ENCODE results near the gene FFAR4.

FFAR4 gene

DNA sequence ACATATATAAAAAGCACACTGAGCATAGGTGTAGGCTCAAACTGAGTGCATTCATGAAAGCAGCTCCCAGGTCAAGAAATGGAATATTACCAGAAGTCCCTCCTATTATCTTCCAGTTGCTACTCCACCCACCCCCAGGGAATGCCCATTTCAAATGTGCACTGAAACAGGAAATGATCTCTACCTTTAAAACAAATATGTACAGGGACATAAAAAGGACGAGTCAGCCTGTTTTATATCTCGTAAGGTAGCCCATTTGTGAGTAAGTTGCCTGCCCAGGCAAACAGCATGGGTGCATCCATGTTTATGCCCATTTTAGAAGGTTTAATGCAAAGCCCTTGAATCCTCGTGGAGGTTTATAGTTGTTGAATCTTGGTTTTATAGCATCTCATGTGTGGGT is 10.4 kb downstream of the FFAR4 start:
- Mint-ChIP-seq H3K4me1 (no peaks in the 10 kb centered on the region), H3K27ac (ENCODE audit: low read depth) (no peak overlapping the region), H3K4me3 (no peak overlapping the region), H3K27me3 (peaks cover 43% of the 10 kb centered on the region), H3K36me3 (ENCODE audit: insufficient read depth) (no peaks in the 10 kb centered on the region), H3K9me3 (peaks cover 14% of the 10 kb centered on the region)
- no peak for DNase-seq (ENCODE audit: low spot score in 2 of 2)
- no peak for ATAC-seq (replicated peaks; ENCODE audit: extremely low read depth, poor library complexity, severe bottlenecking)

- Mint-ChIP-seq H3K4me1 (no peaks in the 10 kb centered on the region), H3K27me3 (peaks cover 36% of the 10 kb centered on the region), H3K36me3 (ENCODE audit: insufficient read depth) (no peaks in the 10 kb centered on the region), H3K9me3 (peaks cover 14% of the 10 kb centered on the region), H3K4me3 (no peak overlapping the region), H3K27ac (ENCODE audit: low read depth) (no peak overlapping the region)
- no peak for DNase-seq (ENCODE audit: low spot score in 2 of 2)
- no peak for ATAC-seq (replicated peaks; ENCODE audit: extremely low read depth, poor library complexity, severe bottlenecking)
Measured at GRCh38 chr10:93577565-93577964, 11.1 kb downstream of the FFAR4 start.

DNA sequence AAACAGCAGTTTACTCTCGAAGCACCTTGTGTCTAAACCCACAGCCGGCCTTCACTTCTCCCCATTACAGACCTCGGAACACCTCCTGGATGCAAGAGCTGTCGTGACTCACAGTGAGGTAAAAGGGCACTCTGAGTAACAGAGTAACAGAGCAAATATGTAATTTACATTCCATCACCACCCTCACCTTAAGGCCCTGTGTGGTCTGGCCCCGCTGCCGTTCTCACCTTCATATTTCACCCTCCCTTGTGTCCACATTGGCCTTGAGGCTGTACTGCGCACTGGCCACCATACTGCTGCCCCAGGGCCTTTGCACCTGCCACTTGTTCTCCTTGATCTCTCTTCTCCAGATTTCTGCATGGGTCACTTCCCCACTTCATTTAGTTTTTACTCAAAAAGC is 12.6 kb downstream of the FFAR4 start:
- H3K36me3 Mint-ChIP-seq (ENCODE audit: insufficient read depth), result no peaks in the 10 kb centered on the region
- no peak overlapping the region for H3K27ac Mint-ChIP-seq (ENCODE audit: low read depth)
- no peak for DNase-seq (ENCODE audit: low spot score in 2 of 2)
- ATAC-seq (replicated peaks; ENCODE audit: extremely low read depth, poor library complexity, severe bottlenecking), result no peak
- no peaks in the 10 kb centered on the region for H3K4me1 Mint-ChIP-seq
- peaks cover 14% of the 10 kb centered on the region for H3K9me3 Mint-ChIP-seq
- H3K4me3 Mint-ChIP-seq, result no peak overlapping the region
- peaks cover 21% of the 10 kb centered on the region for H3K27me3 Mint-ChIP-seq

GRCh38 chr10:93579985-93580711 is 13.7 kb downstream of the FFAR4 start:
- H3K27me3 Mint-ChIP-seq, result peaks cover 21% of the 10 kb centered on the region
- H3K9me3 Mint-ChIP-seq, result peaks cover 14% of the 10 kb centered on the region
- H3K36me3 Mint-ChIP-seq (ENCODE audit: insufficient read depth), result no peaks in the 10 kb centered on the region
- ATAC-seq (replicated peaks; ENCODE audit: extremely low read depth, poor library complexity, severe bottlenecking), result no peak
- no peak overlapping the region for H3K4me3 Mint-ChIP-seq
- no peak overlapping the region for H3K27ac Mint-ChIP-seq (ENCODE audit: low read depth)
- no peaks in the 10 kb centered on the region for H3K4me1 Mint-ChIP-seq
- no peak for DNase-seq (ENCODE audit: low spot score in 2 of 2)

GRCh38 chr10:93580828-93581227 is 14.4 kb downstream of the FFAR4 start:
- peaks cover 21% of the 10 kb centered on the region for H3K27me3 Mint-ChIP-seq
- H3K36me3 Mint-ChIP-seq (ENCODE audit: insufficient read depth), result no peaks in the 10 kb centered on the region
- no peak overlapping the region for H3K4me3 Mint-ChIP-seq
- no peaks in the 10 kb centered on the region for H3K4me1 Mint-ChIP-seq
- DNase-seq (ENCODE audit: low spot score in 2 of 2) (no peak), ATAC-seq (replicated peaks; ENCODE audit: extremely low read depth, poor library complexity, severe bottlenecking) (no peak)
- H3K27ac Mint-ChIP-seq (ENCODE audit: low read depth), result no peak overlapping the region
- peaks cover 14% of the 10 kb centered on the region for H3K9me3 Mint-ChIP-seq

DNA sequence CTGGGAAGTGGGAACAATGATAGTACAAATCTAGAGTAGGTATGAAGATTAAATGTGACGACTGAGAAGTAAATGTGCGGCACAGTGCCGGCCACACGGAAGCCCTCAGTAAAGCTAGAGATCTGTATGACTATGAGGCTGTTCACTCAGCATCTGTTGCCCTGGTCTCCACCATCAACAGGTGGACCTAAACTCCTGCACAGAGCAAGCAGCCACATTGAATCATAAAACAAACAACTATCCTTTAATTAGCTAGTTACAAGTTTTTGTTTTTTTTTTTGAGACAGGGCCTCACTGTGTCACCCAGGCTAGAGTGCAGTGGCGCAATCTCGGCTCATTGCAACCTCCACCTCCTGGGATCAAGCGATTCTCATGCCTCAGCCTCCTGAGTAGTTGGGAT is 18.0 kb downstream of the FFAR4 start:
- no peak for ATAC-seq (replicated peaks; ENCODE audit: extremely low read depth, poor library complexity, severe bottlenecking)
- H3K9me3 Mint-ChIP-seq, result peaks cover 10% of the 10 kb centered on the region
- peaks cover 26% of the 10 kb centered on the region for H3K27me3 Mint-ChIP-seq
- no peaks in the 10 kb centered on the region for H3K4me1 Mint-ChIP-seq
- no peak for DNase-seq (ENCODE audit: low spot score in 2 of 2)
- no peaks in the 10 kb centered on the region for H3K36me3 Mint-ChIP-seq (ENCODE audit: insufficient read depth)
- no peak overlapping the region for H3K27ac Mint-ChIP-seq (ENCODE audit: low read depth)
- H3K4me3 Mint-ChIP-seq, result no peak overlapping the region

DNA sequence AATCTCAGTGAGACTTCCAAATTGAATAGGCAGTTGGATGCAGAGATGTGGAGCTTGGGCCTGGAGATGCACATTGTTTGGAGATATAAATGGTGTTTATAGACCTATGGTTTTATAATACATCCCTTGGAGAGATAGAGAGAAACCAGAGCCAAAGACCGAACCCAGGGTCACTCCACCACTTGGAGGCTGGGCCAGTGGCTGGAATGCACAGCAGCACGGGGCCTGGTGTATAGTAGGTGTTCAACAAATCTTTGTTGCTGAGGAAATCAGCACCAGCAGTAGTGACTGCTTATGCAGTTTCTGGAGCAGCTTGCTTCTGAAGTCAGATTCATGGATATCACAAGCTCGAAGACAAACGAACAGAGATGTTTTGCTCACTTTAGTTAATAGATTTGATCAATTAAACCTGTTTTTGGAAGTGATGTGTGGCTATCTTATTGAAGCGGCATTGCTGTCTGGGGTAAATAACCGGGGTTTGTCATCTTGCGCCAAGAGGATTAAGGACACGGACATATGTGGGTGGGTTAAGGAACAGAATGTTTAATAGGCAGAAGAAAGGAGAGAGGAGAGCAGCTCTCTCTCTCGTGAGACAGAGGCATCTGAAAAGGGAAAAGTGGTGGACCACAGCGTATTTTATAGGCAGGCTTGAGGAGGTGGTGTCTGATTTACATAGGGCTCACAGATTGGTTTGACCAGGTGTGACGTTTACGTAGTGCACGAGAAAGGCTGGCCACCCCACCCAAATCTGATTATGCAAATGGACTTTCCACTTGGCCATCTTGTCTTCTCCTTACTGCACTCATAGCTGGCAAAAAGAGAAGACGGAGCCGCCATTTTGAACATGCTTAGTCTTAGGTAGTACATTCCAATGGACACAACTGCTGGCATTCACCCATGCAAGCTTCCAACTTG is 23.4 kb downstream of the FFAR4 start:
- H3K4me1 Mint-ChIP-seq, result no peaks in the 10 kb centered on the region

GRCh38 chr10:93590638-93591037 is 24.2 kb downstream of the FFAR4 start:
- DNase-seq (ENCODE audit: low spot score in 2 of 2) (no peak), ATAC-seq (replicated peaks; ENCODE audit: extremely low read depth, poor library complexity, severe bottlenecking) (no peak)
- Mint-ChIP-seq H3K4me1 (no peaks in the 10 kb centered on the region), H3K27me3 (peaks cover 34% of the 10 kb centered on the region), H3K9me3 (no peaks in the 10 kb centered on the region), H3K4me3 (no peak overlapping the region), H3K36me3 (ENCODE audit: insufficient read depth) (peaks cover 1% of the 10 kb centered on the region), H3K27ac (ENCODE audit: low read depth) (no peak overlapping the region)

More for the DNA sequence above, 23.4 kb downstream of the FFAR4 start:
- no peak for DNase-seq (ENCODE audit: low spot score in 2 of 2)
- H3K9me3 Mint-ChIP-seq, result no peaks in the 10 kb centered on the region
- no peak overlapping the region for H3K27ac Mint-ChIP-seq (ENCODE audit: low read depth)
- H3K36me3 Mint-ChIP-seq (ENCODE audit: insufficient read depth), result peaks cover 1% of the 10 kb centered on the region
- no peak for ATAC-seq (replicated peaks; ENCODE audit: extremely low read depth, poor library complexity, severe bottlenecking)
- no peak overlapping the region for H3K4me3 Mint-ChIP-seq
- H3K27me3 Mint-ChIP-seq, result peaks cover 34% of the 10 kb centered on the region

DNA sequence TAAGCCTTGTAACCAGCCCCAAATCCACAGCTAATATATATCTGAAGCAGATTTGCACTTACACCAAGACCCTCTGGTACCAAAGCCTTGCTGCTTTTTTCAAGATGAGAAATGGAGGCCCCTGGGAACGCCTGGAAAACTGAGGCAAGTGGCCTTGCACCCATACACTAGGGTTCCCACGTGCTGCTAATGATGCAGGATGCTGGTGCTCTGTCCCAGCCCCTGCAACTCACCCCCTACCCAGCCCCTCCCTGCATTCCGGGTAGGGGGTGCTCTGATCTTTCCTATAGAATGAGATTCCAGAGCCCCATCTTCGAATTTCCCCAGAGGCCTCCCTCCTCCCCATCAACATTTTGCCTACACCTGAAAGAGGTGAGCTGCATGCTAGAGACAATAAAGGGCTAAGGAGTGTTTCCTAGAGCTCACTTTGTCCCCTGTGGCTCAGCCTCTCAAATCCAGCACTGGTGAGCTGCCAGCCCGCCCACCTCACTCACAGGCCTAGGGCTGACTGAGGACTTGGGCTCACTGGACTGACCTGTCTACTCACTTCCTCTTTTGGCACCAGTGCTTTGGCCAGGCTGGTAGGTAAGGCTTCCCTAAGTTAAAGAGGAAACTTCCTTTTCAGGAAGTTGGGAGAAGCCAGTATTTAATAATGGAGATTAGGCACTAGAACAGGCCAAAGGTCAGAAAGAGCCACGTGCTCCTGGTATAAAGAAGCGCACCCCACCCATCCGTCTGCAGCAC is 24.8 kb downstream of the FFAR4 start:
- Mint-ChIP-seq H3K9me3 (no peaks in the 10 kb centered on the region), H3K27ac (ENCODE audit: low read depth) (no peak overlapping the region), H3K4me3 (no peak overlapping the region), H3K27me3 (peaks cover 34% of the 10 kb centered on the region), H3K36me3 (ENCODE audit: insufficient read depth) (peaks cover 1% of the 10 kb centered on the region), H3K4me1 (no peaks in the 10 kb centered on the region)
- DNase-seq (ENCODE audit: low spot score in 2 of 2) (no peak), ATAC-seq (replicated peaks; ENCODE audit: extremely low read depth, poor library complexity, severe bottlenecking) (no peak)

DNA sequence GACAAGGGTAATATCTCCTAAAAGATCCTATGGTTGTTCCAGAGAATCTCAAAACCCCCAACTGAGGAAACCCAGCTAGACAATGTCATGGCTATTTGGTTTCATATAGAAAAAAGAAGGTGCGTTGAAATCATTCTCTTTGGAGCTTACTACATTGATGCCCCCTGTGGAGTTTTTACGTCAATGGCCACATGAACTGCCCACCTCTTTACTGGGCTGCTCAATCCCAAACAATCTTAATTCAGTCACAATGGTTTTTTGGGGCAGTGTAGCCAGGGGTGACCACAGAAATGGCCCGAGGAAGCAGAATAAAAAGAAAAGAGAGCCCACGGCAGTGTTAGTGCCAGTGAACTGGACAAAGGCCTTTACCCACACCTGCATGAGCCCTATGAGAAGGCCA is 26.8 kb downstream of the FFAR4 start:
- H3K4me1 Mint-ChIP-seq, result no peaks in the 10 kb centered on the region
- ATAC-seq (replicated peaks; ENCODE audit: extremely low read depth, poor library complexity, severe bottlenecking) (no peak), DNase-seq (ENCODE audit: low spot score in 2 of 2) (no peak)
- peaks cover 34% of the 10 kb centered on the region for H3K27me3 Mint-ChIP-seq
- H3K36me3 Mint-ChIP-seq (ENCODE audit: insufficient read depth), result peaks cover 1% of the 10 kb centered on the region
- H3K4me3 Mint-ChIP-seq, result no peak overlapping the region
- no peaks in the 10 kb centered on the region for H3K9me3 Mint-ChIP-seq
- H3K27ac Mint-ChIP-seq (ENCODE audit: low read depth), result no peak overlapping the region

- H3K27ac Mint-ChIP-seq (ENCODE audit: low read depth), result no peak overlapping the region
- DNase-seq (ENCODE audit: low spot score in 2 of 2) (no peak), ATAC-seq (replicated peaks; ENCODE audit: extremely low read depth, poor library complexity, severe bottlenecking) (no peak)
- H3K36me3 Mint-ChIP-seq (ENCODE audit: insufficient read depth), result peaks cover 1% of the 10 kb centered on the region
- H3K4me1 Mint-ChIP-seq, result no peaks in the 10 kb centered on the region
- H3K27me3 Mint-ChIP-seq, result peaks cover 29% of the 10 kb centered on the region
- H3K9me3 Mint-ChIP-seq, result no peaks in the 10 kb centered on the region
- H3K4me3 Mint-ChIP-seq, result no peak overlapping the region
Measured at GRCh38 chr10:93593749-93594148, 27.3 kb downstream of the FFAR4 start.

DNA sequence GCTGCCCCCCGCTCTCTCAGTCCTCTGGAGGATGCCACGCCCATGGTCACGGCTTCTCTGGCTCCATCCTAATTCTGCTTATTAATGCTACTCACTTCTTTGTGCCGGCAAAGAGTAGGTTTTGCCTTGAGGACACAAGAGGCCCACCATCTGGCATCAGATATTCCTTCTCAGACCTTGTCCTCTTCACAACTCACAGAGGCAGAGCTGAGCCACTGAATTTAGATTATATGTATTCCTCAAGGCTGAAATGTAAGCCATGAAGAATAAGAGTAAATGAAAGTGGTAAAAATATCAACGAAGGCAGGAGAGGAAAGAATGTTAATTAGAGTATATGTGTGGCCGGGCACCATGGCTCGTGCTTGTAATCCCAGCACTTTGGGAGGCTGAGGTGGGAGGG is 28.1 kb downstream of the FFAR4 start:
- Mint-ChIP-seq H3K27me3 (peaks cover 23% of the 10 kb centered on the region), H3K27ac (ENCODE audit: low read depth) (no peak overlapping the region), H3K4me3 (no peak overlapping the region), H3K9me3 (no peaks in the 10 kb centered on the region), H3K36me3 (ENCODE audit: insufficient read depth) (peaks cover 1% of the 10 kb centered on the region), H3K4me1 (no peaks in the 10 kb centered on the region)
- no peak for DNase-seq (ENCODE audit: low spot score in 2 of 2)
- no peak for ATAC-seq (replicated peaks; ENCODE audit: extremely low read depth, poor library complexity, severe bottlenecking)

Measured in central memory CD8-positive, alpha-beta T cell (primary cell).